GM18520 (cell line): ENCODE results near the gene GABARAPL1.

ENCODE experiments used
- ATAC-seq: cut with Tn5 transposase; IDR thresholded peaks from one replicate; pipeline ENCODE4 v1.9.1; 2021; ENCODE audit not compliant: unreplicated experiment

The GABARAPL1 gene

DNA sequence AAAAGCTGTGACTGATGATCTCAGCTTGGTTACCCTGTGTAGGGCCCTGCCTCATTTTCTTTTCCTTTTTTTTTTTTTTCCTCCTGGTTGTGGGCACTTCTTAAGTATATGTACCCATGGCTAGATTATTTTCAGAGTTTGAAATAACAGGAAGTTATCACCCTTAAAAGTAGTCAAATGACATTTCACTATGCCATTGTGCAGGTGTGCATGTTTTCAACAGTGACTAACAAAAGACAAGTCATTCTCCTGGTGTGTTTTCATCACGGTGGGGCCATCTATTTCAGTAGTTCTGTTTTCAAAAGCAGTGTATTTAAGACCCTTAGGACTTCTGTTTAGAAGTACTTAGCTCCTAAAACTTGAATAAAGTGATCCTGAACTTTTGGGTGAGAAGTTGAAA lies 15.0 kb downstream of the GABARAPL1 start:
- ATAC-seq, result no peak

DNA sequence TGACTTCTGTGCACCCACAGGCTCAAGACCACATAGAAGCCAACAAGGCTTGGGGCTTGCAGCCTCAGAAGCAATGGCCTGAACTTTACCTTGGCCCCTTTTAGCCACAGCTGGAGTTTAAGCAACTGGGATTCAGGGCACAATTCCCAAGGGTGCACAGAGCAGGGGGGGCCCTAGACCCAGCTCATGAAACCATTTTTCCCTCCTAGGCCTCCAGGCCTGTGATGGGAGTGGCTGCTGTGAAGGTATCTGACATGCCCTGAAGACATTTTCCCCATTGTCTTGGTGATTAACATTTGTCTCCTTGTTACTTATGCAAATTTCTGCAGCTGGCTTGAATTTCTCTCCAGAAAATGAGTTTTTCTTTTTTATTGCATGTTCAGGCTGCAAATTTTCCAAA lies 21.9 kb downstream of the GABARAPL1 start:
- no peak for ATAC-seq

DNA sequence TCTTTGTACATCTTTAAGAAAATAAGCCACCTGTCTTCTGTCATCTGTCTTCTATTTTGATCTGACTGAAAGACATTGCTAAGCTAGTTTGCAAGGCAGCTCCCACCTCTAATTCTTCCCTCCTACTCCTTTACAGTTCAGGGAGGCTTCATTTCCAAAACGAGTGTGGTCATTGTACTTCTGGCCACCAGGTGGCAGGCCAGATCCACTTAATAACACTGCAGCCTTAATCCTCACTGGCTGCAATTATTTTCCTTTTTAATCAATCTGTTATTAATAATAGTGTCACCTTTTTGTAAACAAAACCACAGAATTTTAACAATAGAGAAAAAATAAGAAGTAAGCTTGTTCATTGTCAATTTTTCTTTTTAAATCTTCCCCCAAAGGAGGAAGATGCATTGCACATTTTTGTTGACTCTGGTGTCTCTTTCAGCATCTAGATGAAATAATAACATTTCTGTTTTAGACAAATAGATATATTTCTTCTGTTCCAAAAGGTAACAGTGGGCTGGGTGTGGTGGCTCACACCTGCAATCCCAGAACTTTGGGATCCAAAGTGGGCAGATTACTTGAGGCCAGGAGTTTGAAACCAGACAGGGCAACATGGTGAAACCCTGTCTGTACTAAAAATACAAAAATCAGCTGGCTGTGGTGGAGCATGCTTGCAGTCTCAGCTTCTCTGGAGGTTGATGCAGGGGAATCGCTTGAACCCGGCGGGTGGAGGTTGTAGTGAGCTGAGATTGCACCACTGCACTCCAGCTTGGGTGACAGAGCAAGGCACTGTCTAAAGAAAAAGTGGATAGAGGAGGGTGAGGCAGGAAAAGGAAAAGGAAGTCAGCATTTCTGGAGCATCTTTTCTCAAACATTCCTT lies 23.3 kb downstream of the GABARAPL1 start:
- no peak for ATAC-seq

DNA sequence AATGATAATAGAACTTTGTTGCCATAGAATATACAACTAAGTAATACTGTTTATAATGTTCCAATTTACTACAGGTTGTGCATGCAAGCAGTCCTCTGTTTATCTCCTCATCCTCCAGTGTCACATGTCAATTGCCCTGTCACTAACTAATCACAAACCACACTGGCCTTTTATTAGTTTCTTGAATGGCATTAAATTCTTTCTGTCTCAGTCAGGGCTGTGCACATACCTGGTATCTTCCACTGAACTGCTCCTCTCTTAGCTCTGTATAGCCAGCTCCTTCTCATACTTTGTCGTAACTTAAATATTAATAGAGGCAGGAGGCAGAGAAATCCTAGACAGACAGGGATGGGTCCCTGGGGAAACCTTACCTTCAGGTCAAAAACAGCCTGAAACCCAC lies 24.0 kb downstream of the GABARAPL1 start:
- no peak for ATAC-seq

DNA sequence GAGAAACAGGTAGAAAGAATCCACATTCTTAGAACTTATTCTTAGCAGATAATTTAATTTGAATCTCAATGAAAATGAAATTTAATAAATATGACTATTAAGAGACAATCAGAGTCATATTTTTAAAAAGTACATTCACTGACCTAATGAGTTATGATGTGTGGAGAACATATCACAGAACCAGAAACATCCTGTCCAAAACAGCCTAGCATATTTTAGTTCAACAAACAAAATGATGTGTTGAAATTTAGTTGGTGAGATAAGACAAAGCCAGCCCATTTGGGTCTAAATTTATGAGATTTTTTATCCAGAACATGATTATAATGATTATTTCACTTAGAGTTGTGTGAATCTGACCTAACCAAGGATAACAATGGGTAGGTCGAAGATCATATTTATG lies 25.8 kb downstream of the GABARAPL1 start:
- no peak for ATAC-seq

DNA sequence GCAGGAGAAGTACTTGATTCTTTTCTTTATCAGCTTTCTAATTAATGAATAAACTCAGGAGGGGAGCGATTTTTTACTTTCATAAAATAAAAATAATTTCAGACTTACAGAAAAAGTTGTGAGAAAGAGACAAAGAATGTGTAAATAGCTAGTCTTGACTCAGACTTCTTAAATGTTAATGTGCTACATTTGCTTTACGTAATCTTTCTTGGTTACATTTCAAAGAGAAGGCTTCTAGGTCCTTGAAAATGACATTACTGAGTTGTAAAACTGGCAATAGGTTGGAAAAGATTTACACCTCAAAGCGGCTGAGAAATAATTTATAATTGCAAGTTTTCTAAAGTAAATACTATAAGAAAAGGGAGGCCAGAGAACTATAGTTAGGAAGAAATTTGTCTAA lies 28.6 kb downstream of the GABARAPL1 start:
- ATAC-seq, result no peak

DNA sequence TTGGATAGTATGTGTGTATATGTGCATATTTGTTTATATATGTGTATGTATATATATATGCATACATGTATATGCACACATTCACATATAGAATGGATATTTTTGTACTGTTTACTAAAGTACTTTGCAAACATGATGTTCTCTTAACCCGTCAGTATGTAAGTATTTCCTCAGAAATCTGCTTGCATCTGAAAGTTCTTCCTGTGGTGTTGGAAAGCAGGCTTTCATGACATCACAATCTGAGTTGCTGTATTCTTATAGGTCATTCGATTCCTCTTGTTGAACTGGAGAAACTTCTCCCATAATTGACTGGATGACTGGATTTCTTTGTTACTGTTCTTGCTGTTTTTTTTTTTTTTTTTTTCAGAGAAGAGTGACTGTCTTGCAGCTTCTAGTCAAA lies 29.1 kb downstream of the GABARAPL1 start:
- no peak for ATAC-seq

DNA sequence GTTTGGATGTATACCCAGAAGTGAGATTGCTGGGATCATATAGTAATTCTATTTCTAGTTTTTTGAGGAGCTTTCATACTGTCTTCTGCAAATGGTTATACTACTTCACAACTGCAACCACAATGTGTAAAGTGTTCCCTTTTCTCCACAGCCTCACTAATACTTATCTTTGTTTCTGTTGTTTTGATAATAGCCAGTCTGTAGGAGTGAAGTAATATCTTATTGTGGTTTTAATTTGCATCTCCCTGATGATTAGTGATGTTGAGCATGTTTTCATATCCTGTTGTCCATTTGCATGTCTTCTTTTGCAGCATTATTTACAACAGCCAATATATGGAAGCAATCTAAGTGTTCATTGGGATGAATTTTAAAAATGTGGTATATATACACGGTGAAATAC lies 29.9 kb downstream of the GABARAPL1 start:
- ATAC-seq, result no peak

DNA sequence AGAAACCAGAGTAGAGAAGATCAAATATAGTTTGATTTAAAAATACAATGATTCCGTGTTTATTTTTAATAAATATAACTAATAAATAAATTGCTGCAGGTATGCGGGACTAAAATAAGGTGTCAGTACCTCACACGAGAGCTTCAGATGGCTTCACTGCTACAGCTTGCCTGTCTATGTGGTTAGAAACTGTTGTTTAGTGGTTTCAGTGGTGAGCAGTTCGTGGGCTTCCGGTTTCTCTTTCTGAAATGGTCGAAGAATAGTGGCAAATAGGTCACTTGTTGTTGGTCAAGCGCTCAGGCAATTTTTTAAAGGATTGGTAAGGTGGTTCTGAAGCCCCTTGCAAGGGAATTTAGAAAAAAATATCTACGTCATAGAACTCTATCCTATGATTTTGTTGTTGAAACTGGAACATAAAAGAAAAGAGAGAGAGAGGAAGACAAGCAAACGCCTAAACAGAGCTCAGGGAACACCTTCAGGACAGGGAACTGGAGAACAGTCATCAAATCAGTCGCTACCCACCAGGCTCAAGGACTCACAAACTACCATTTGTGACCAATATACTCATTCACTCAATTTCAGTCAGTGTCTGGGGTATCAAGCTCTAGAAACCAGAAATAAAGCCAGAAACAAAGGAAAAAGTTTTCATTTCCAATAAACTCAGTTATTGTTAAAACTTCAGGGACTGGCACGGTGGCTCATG lies 31.3 kb downstream of the GABARAPL1 start:
- peak; percentile 94 for ATAC-seq

DNA sequence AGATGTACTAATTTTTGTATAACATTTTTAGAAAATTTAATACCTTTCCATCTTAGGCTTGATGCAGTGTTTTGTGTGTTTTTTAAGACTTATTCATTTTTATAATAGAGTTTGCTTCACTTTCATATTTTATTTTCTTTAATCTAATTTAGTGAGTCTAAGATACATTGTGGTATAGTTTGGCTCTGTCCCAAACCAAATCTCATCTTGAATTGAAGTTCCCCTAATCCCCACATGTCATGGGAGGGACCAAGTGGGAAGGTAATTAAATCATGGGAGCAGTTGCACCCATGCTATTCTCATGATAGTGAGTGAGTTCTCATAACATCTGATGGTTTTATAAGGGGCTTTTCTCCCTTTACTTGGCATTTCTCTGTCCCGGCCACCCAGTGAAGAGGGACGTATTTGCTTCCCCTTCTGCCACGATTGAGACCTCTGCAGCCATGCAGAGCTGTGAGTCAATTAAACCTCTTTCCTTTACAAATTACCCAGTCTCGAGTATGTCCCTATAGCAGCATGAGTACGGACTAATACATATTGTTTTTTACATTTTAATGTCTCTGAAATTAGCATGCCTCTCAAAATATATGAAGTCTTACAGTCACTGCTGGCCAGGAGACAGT lies 34.9 kb downstream of the GABARAPL1 start:
- no peak for ATAC-seq

DNA sequence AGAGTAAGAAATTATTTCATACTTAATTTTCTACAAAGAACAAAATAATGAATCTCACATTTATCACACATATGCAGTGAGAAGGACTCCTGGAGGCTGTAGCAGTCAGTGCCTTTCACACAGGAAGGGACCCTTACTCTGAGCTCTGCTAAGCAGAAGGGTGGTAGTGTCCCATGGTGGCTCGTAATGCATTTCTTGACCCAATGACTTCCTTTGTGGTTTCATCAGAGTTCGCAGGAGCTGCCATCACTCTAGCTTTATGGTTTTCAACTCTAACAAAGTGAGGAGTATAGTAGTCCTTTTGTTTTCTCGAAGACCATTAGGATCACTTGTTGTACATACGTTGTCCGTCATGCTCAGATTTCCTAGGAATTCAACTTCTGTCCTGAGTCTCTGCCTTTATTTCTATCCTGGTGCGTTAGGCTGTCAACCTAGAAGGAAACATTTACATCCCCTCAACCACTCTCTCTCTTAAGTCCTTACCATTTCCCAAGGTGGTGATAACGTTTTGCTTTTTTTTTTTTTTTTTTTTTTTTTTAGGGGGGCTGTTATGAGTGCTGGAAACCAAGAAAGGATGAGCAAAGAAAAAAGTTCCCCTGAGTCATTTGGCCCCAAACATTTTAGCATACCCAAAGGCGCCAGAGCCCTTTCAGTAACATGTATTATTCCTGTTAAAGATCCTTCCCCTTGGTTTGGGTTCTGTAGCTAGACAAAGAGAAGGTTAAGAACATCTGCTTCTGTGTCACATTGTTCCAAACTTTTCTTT lies 37.2 kb downstream of the GABARAPL1 start:
- ATAC-seq, result no peak

DNA sequence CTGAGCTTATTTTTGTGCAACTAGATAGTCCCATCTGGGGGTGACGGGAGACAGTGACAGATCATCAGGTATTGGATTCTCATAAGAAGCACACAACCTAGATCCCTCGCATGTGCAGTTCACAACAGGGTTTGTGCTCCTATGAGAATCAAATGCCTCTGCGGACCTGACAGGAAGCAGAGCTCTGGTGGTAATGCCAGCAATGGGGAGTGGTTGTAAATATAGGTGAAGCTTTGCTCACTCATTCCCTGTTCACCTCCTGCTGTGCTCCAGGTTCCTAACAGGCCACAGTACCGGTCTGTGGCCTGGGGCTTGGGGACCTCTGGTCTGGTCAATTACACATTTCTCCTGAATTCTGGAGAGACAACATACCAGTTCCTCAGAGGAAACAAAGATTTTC lies 39.0 kb downstream of the GABARAPL1 start:
- ATAC-seq, result no peak

DNA sequence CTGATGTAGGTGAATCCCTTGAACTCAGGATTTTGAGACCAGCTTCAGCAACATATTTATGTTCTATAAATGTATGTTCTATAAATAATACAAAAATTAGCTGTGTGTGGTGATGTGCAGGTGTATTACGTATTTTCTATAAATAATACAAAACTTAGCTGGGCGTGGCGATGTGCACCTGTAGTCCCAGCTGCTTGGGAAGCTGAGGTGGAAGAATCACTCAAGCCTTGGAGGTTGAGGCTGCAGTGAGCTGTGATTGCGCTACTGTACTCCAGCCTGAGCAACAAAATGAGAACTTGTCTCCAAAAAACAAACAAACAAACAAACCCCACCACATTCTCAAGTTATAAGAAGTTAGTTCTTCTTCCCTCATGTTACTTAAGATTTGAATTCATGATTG lies 39.5 kb downstream of the GABARAPL1 start:
- no peak for ATAC-seq

DNA sequence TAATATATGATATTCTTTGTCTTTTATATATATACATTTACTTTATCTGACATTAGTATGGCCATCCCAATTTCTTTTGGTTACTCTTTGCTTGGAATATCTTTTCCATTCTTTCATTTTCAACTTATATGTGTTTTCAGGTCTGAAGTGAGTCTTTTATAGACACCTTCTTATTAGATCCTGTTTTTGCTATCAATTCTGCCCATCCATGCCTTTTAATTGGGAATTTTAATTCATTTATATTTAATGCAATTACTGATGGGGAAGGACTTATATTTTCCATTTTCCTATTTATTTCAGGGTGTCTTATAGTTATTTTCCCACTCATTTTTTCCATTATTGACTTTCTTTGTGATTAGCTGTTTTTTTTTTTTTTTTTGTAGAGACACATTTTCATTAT lies 43.4 kb downstream of the GABARAPL1 start:
- no peak for ATAC-seq

DNA sequence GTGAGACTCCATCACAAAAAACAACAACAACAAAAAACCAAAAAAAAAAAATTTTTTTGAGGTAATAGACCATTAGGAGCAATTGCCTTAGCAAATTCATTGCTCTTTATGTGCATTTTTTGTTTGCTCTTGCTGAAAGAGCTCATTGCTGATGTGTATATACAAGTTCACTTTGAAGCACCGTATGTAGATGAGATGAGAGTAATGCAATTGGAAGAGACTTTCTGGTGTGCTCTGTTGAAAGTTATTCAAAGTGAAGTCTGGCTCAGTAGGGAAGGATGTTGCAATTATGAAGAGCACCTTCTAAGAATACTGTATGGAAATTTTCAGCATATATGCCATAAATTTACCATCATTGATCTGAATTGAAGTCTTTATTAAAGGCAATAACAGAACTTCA lies 48.2 kb downstream of the GABARAPL1 start:
- ATAC-seq, result no peak

DNA sequence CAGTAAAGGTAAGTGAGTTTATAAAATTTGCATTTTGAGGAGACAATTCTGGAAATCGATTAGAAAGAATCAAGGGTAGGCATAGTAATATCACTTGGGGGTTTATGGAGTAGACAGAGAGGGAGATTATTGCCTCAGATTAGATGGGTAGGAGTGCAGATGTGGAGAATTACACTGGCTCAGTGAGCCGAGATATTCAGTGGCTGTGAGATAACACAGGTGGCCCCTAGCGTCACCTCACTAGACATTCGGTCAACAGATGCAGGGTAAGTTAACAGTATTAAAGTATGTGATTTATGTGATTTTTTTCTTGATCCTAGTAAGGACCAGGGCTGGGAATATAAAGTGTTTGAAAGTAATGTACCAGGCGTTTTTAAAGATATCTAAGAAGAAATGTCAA lies 55.4 kb downstream of the GABARAPL1 start:
- ATAC-seq, result no peak

DNA sequence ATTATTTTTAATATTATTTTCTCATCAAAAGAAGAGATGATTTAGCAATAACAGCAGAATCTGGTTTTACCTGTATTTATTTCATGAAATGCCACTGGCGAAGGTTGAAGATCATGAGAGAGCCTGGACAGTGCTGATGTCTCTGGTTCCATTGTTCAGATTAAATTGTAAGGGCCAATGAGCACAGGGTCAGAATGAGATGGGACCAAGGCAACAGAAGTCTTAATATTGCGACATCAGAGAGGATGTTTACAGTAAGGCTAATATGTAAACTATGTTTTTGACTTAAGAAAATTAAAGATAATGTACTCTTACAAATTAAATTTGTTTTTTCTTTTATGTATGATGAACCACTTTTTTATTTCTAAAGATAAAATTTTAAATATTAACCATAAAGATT lies 59.8 kb downstream of the GABARAPL1 start:
- ATAC-seq, result no peak
